Smooth muscle cell (in vitro differentiated cells): ENCODE measurements around the gene FAM20C. TPM values are rescaled to one million over a fixed set of nuclear protein-coding genes. Genes with fewer than 3 reads are reported as not detected.

Experiments used
- DNase-seq: peaks from one replicate; lab custom pipeline; 2025; ENCODE audit not compliant: unreplicated experiment; lab: John Stamatoyannopoulos, UW
- H2AFZ ChIP-seq: fragments of 200-600 bp; sonication (generic); 2 replicates; pipeline ENCODE4 v1.6.0; 2016; ENCODE audit warnings: antibody characterized with exemption, low read depth, mild to moderate bottlenecking
- H3F3A ChIP-seq: fragments of 200-600 bp; sonication (generic); 2 replicates; pipeline ENCODE4 v1.6.0; 2017; ENCODE audit warnings: antibody characterized with exemption, low read depth
- H3K27ac ChIP-seq: fragments of 200-600 bp; sonication (generic); 2 replicates; pipeline ENCODE4 v1.5.1; 2016; ENCODE audit warnings: low read depth, mild to moderate bottlenecking
- H3K27me3 ChIP-seq: fragments of 200-600 bp; sonication (generic); 2 replicates; pipeline ENCODE4 v1.6.1; 2016; ENCODE audit warnings: low read depth, mild to moderate bottlenecking
- H3K36me3 ChIP-seq: fragments of 200-600 bp; sonication (generic); 2 replicates; pipeline ENCODE4 v1.5.1; 2016; ENCODE audit warnings: low read depth
- H3K4me1 ChIP-seq: fragments of 200-600 bp; sonication (generic); 2 replicates; pipeline ENCODE4 v1.5.1; 2016; ENCODE audit warnings: low read depth
- H3K4me2 ChIP-seq: fragments of 200-600 bp; sonication (generic); 2 replicates; pipeline ENCODE4 v1.6.0; 2016; ENCODE audit warnings: mild to moderate bottlenecking
- H3K4me3 ChIP-seq: fragments of 200-600 bp; sonication (generic); 2 replicates; pipeline ENCODE4 v1.5.1; 2016; ENCODE audit warnings: mild to moderate bottlenecking
- H3K79me2 ChIP-seq: fragments of 200-600 bp; sonication (generic); 2 replicates; pipeline ENCODE4 v1.6.0; 2016; ENCODE audit warnings: low read depth, mild to moderate bottlenecking
- H3K9ac ChIP-seq: fragments of 200-600 bp; sonication (generic); 2 replicates; pipeline ENCODE4 v1.6.0; 2016; ENCODE audit warnings: low read depth
- H3K9me3 ChIP-seq: fragments of 200-600 bp; sonication (generic); replicated peaks from 2 replicates; pipeline ENCODE4 v1.5.1; 2016; ENCODE audit warnings: low read depth
- H4K20me1 ChIP-seq: fragments of 200-600 bp; sonication (generic); 2 replicates; pipeline ENCODE4 v1.6.0; 2016; ENCODE audit warnings: low read depth
- WGBS: methylation state at CpG from one replicate; pipeline ENCODE4 v1.1.7; 2016; ENCODE audit warnings: low lambda C conversion rate; 5-methylcytosine and 5-hydroxymethylcytosine counted together
- polyA plus RNA-seq: library from polyadenylated mRNA; unstranded; fragments of >200 nt; fragmentation: Nextera tagmentation; extraction: Ambion mirVana; gene quantifications from 2 replicates; pipeline ENCODE4 v1.2.1, GENCODE V29; 2016
- total RNA-seq: library from RNA; depleted of rRNA; stranded (reverse); fragments of >200 nt; gene quantifications from 2 replicates; pipeline ENCODE4 v1.2.3, GENCODE V29; 2014
- TF ChIP-seq, protein P1 (sequence below): fragments of 200-600 bp; sonication (generic); IDR thresholded peaks from 2 replicates; pipeline ENCODE4 v1.5.1; 2017; ENCODE audit warnings: borderline replicate concordance, mild to moderate bottlenecking, antibody characterized with exemption; ENCODE audit not compliant: insufficient read depth, poor library complexity, severe bottlenecking

The FAM20C gene
- total and polyA plus RNA-seq, 2 experiments from 2014 or later, result 5.6 to 6.2 TPM

- no peaks in the 10 kb centered on the region for H3K27me3 ChIP-seq
- WGBS, result 83% methylated on average over 7 of the region's 7 CpGs
- H3K36me3 ChIP-seq, result no peaks in the 10 kb centered on the region
These were observed 99.9 kb downstream of the FAM20C start for GRCh38 chr7:292226-292625.

GRCh38 chr7:292826-293225 is 100.5 kb downstream of the FAM20C start:
- no peak overlapping the region for H3K4me3 ChIP-seq
- no peaks in the 10 kb centered on the region for H3K4me1 ChIP-seq
- no peaks in the 10 kb centered on the region for H4K20me1 ChIP-seq
- DNase-seq, result no peak
- H3K79me2 ChIP-seq, result no peaks in the 10 kb centered on the region
- no peaks in the 10 kb centered on the region for H3K9me3 ChIP-seq
- H3K27ac ChIP-seq, result no peak overlapping the region
- no peak overlapping the region for H2AFZ ChIP-seq
- TF ChIP-seq, protein P1, sequence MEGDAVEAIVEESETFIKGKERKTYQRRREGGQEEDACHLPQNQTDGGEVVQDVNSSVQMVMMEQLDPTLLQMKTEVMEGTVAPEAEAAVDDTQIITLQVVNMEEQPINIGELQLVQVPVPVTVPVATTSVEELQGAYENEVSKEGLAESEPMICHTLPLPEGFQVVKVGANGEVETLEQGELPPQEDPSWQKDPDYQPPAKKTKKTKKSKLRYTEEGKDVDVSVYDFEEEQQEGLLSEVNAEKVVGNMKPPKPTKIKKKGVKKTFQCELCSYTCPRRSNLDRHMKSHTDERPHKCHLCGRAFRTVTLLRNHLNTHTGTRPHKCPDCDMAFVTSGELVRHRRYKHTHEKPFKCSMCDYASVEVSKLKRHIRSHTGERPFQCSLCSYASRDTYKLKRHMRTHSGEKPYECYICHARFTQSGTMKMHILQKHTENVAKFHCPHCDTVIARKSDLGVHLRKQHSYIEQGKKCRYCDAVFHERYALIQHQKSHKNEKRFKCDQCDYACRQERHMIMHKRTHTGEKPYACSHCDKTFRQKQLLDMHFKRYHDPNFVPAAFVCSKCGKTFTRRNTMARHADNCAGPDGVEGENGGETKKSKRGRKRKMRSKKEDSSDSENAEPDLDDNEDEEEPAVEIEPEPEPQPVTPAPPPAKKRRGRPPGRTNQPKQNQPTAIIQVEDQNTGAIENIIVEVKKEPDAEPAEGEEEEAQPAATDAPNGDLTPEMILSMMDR, result no peak
- no peaks in the 10 kb centered on the region for H3F3A ChIP-seq
- H3K9ac ChIP-seq, result no peak overlapping the region
- 88% methylated on average over 15 of the region's 15 CpGs for WGBS
- H3K4me2 ChIP-seq, result no peak overlapping the region
- H3K36me3 ChIP-seq, result no peaks in the 10 kb centered on the region
- no peaks in the 10 kb centered on the region for H3K27me3 ChIP-seq

More at GRCh38 chr7:292226-292625, 99.9 kb downstream of the FAM20C start:
- H3K27ac ChIP-seq, result no peak overlapping the region
- no peak overlapping the region for H3K4me2 ChIP-seq
- H3K79me2 ChIP-seq, result no peaks in the 10 kb centered on the region
- TF ChIP-seq, protein P1, result no peak
- no peak overlapping the region for H2AFZ ChIP-seq
- no peaks in the 10 kb centered on the region for H3F3A ChIP-seq
- no peak overlapping the region for H3K9ac ChIP-seq
- no peaks in the 10 kb centered on the region for H4K20me1 ChIP-seq
- DNase-seq, result no peak
- H3K4me1 ChIP-seq, result no peaks in the 10 kb centered on the region
- no peaks in the 10 kb centered on the region for H3K9me3 ChIP-seq
- no peak overlapping the region for H3K4me3 ChIP-seq

DNA sequence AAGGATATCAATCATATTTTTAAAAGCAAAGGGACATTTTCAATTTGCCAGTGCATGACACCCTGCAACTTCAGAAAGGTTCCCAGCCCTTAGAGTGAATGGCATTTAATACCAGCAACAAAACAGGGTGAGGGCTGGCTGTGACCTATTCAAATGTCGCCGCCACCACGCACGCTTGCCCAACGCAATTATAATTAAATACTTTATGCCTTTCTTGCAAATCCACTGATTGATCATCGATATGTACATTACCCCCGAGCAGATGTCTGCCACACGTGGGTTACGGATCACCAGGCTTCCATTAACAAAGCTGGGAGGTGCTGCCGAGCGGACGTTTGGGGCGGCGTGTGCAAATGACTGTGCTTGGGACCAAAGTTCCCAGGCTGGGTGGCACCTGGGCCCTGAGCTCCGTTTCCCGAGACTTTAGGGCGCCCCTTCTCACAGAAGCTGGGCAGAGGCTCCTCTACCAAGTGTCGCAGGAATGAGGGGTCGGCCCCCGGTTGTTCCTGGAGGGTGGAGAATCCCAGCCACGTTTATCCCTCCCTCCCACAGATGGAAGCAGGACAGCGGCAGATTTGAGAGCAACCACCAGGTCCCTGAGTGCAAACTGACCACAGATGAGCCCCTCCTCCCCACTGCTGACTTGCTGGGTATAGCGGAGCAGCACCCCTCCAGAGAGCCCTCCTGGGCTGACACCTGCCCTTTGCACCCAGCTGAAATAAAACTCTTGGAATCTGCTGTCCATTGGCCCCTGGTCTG is 101.5 kb downstream of the FAM20C start:
- Histone ChIP-seq H4K20me1 (no peaks in the 10 kb centered on the region), H3K4me1 (no peaks in the 10 kb centered on the region), H3F3A (no peaks in the 10 kb centered on the region), H3K9ac (no peak overlapping the region), H3K4me2 (no peak overlapping the region), H3K79me2 (no peaks in the 10 kb centered on the region), H3K4me3 (no peak overlapping the region), H2AFZ (no peak overlapping the region), H3K27ac (no peak overlapping the region), H3K36me3 (no peaks in the 10 kb centered on the region), H3K9me3 (no peaks in the 10 kb centered on the region), H3K27me3 (no peaks in the 10 kb centered on the region)
- WGBS, result 87% methylated on average over 23 of the region's 23 CpGs
- TF ChIP-seq, protein P1, result no peak
- DNase-seq, result no peak
